ENCODE data around the gene BAIAP3.

DNA sequence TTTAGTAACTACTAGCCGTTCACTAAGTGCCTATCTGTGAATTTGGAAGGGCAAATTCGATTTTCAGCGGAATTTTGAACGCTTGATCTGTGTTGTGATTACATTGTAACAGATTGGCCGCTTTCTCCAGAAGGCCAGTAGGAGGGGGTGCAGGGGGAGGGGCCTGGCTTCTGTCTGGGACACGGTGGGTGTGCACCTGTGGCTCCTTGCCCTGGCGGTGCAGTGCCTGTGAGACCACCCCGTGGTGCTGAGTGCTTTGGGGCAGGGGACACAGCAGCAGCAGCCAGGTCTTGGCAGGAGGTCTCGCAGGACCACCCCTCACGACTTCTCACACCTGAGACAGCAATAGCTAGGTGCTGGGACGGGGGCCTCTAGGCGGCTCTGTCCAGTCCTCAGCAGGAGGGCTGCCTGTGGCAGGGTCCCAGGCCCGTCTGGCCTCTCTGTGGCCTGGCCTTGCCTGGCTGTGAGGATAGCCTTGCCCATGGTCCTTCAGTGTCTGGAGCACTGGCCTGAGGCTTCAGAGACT lies 22.2 kb upstream of the BAIAP3 start:
- TF ChIP-seq SIN3A (IDR thresholded peaks at IDR 0.05; ENCODE audit: low read depth): no peak
- no peak for TF ChIP-seq CTCF (IDR thresholded peaks at IDR 0.05 in 2 of 3, conservative IDR thresholded peaks at IDR 0.05 in 1 of 3; ENCODE audit: borderline replicate concordance in 1 of 3, insufficient read depth in 1 of 3, low read depth in 2 of 3, low read length in 2 of 3)
- TF ChIP-seq TCF7L2 (IDR thresholded peaks at IDR 0.05; ENCODE audit: borderline replicate concordance, extremely low read depth, insufficient read depth, insufficient read length): no peak
- TF ChIP-seq EZH2 (IDR thresholded peaks at IDR 0.05): no peak
